Measurements from ENCODE around the gene C17orf100. TPM values are rescaled to one million over a fixed set of nuclear protein-coding genes. Genes with fewer than 3 reads are reported as not detected.
"Not testable (repeated sequence)": the region's sequence is repeated elsewhere in the genome, so short reads cannot be mapped to it uniquely, and the experiment has no call there.

The C17orf100 gene
- total and polyA plus RNA-seq, 10 donors: 1.1 to 4.7 (median 2.5) TPM

- 58 to 77% (median 68%) methylated on average over 9 of the region's 9 CpGs for WGBS, 5 donors
- Histone ChIP-seq H3K4me1 (peaks cover 9 to 63% (median 36%) of the 10 kb centered on the region in 6 donors), H3K27ac (peak overlapping the region in 4 of 8 donors; percentile 59 to 83 (median 70)), H3K36me3 (no peaks in the 10 kb centered on the region), H3K27me3 (replicated peaks in 1 of 7) (peaks cover 0 to 33% (median 3%) of the 10 kb centered on the region in 7 donors), H3K4me3 (peak overlapping the region in 1 of 8 donors; percentile 56), H3K9me3 (no peaks in the 10 kb centered on the region)
- DNase-seq: no peak
- intact Hi-C loops (cut with DNase I; ENCODE audit: low total_unique reads): loop anchor here (10.0 kb wide), 1 partner anchor 345 kb away; no protein-coding TSS in a partner anchor
- TF ChIP-seq CTCF (IDR thresholded peaks at IDR 0.05 in 8 of 11, conservative IDR thresholded peaks at IDR 0.05 in 3 of 11) (no peak), POLR2A (IDR thresholded peaks at IDR 0.05) (no peak), POLR2AphosphoS5 (IDR thresholded peaks at IDR 0.05) (no peak)
Measured at GRCh38 chr17:6660101-6660500, 8.5 kb downstream of the C17orf100 start.

GRCh38 chr17:6660805-6661463 lies 9.4 kb downstream of the C17orf100 start:
- no peaks in the 10 kb centered on the region for H3K36me3 ChIP-seq
- intact Hi-C loops (cut with DNase I; ENCODE audit: low total_unique reads): loop anchor here (10.0 kb wide), 1 partner anchor 344 kb away; no protein-coding TSS in a partner anchor
- peaks cover 9 to 58% (median 33%) of the 10 kb centered on the region in 6 donors for H3K4me1 ChIP-seq
- H3K4me3 ChIP-seq: peak overlapping the region in 2 of 8 donors; percentile 8 to 56
- H3K27me3 ChIP-seq (replicated peaks in 1 of 7): peaks cover 0 to 24% (median 0%) of the 10 kb centered on the region in 7 donors
- 9 to 24% (median 14%) methylated on average over 11 of the region's 11 CpGs for WGBS, 5 donors
- peak in 2 of 3 donors; percentile 9 to 49 for TF ChIP-seq POLR2AphosphoS5 (IDR thresholded peaks at IDR 0.05)
- no peak for TF ChIP-seq POLR2A (IDR thresholded peaks at IDR 0.05)
- TF ChIP-seq CTCF (IDR thresholded peaks at IDR 0.05 in 8 of 11, conservative IDR thresholded peaks at IDR 0.05 in 3 of 11): no peak
- no peak for DNase-seq
- H3K9me3 ChIP-seq: no peaks in the 10 kb centered on the region
- peak overlapping the region in 5 of 8 donors; percentile 32 to 83 (median 69) for H3K27ac ChIP-seq

GRCh38 chr17:6661464-6661848 lies 9.9 kb downstream of the C17orf100 start:
- intact Hi-C loops (cut with DNase I; ENCODE audit: low total_unique reads): loop anchor here (10.0 kb wide), 1 partner anchor 343 kb away; no protein-coding TSS in a partner anchor
- Histone ChIP-seq H3K36me3 (no peaks in the 10 kb centered on the region), H3K4me3 (peak overlapping the region in 2 of 8 donors; percentile 8 to 56), H3K9me3 (no peaks in the 10 kb centered on the region), H3K27ac (peak overlapping the region in 1 of 8 donors; percentile 83), H3K4me1 (peaks cover 9 to 60% (median 38%) of the 10 kb centered on the region in 6 donors), H3K27me3 (replicated peaks in 1 of 7) (peaks cover 0 to 20% (median 0%) of the 10 kb centered on the region in 7 donors)
- 72 to 88% (median 80%) methylated on average over 2 of the region's 2 CpGs for WGBS, 5 donors
- no peak for DNase-seq
- TF ChIP-seq CTCF (IDR thresholded peaks at IDR 0.05 in 8 of 11, conservative IDR thresholded peaks at IDR 0.05 in 3 of 11) (no peak), POLR2A (IDR thresholded peaks at IDR 0.05) (no peak), POLR2AphosphoS5 (IDR thresholded peaks at IDR 0.05) (no peak)

GRCh38 chr17:6663200-6663599 lies 11.6 kb downstream of the C17orf100 start:
- H3K27me3 ChIP-seq (replicated peaks in 1 of 7); H3K9me3 ChIP-seq; H3K36me3 ChIP-seq; DNase-seq; H3K4me3 ChIP-seq; H3K27ac ChIP-seq: not testable (repeated sequence)
- intact Hi-C loops (cut with DNase I; ENCODE audit: low total_unique reads): loop anchor here (10.0 kb wide), 1 partner anchor 342 kb away; no protein-coding TSS in a partner anchor
- WGBS, 5 donors: 93 to 95% (median 93%) methylated on average over 14 of the region's 14 CpGs
- peaks cover 9 to 46% (median 27%) of the 10 kb centered on the region in 6 donors for H3K4me1 ChIP-seq

All from spleen (tissue), 11 donors.